ENCODE results near the gene DNLZ.

- TF ChIP-seq POLR2A (IDR thresholded peaks at IDR 0.05; ENCODE audit: low read depth, low read length) (no peak), EZH2 (IDR thresholded peaks at IDR 0.05; ENCODE audit: borderline replicate concordance, low read depth, low read length, severe bottlenecking) (no peak), CTCF (IDR thresholded peaks at IDR 0.05; ENCODE audit: extremely low read depth in 1 of 2, insufficient read depth in 1 of 2, low read depth in 1 of 2, low read length in 2 of 2) (no peak), POLR2AphosphoS5 (IDR thresholded peaks at IDR 0.05; ENCODE audit: insufficient read depth, low read depth, low read length) (no peak)
- TF ChIP-seq, protein P1, sequence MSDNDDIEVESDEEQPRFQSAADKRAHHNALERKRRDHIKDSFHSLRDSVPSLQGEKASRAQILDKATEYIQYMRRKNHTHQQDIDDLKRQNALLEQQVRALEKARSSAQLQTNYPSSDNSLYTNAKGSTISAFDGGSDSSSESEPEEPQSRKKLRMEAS (IDR thresholded peaks at IDR 0.05; ENCODE audit: insufficient read depth, insufficient read length), result no peak
Observed at GRCh38 chr9:136403538-136403914, 40.0 kb upstream of the DNLZ start.

All from endothelial cell of umbilical vein (primary cell).